Thyroid gland (tissue), 4 donors: ENCODE data around the gene GALK1. TPM values are rescaled to one million over a fixed set of nuclear protein-coding genes. Genes with fewer than 3 reads are reported as not detected.
A peak's percentile ranks its signal among the peaks of the same experiment; 100 is the strongest.

ENCODE experiments used
- DNase-seq, 2 donors: peaks; one replicate each; pipeline ENCODE4 v3.0.0-alpha.2; 2019
- H3K27ac ChIP-seq, 3 donors: fragments of 200-600 bp; sonication (generic); 1 replicate in 2 of 3; 2 replicates in 1 of 3; pipeline ENCODE4 v1.5.1; 2016 to 2019; ENCODE audit warnings: mild to moderate bottlenecking in 1 of 3, moderate library complexity in 1 of 3
- H3K27me3 ChIP-seq: fragments of 200-600 bp; sonication (generic); one replicate; pipeline ENCODE4 v1.5.1; 2019
- H3K36me3 ChIP-seq, 2 donors: fragments of 200-600 bp; sonication (generic); one replicate each; pipeline ENCODE4 v1.5.1; 2016 to 2019
- H3K4me1 ChIP-seq, 2 donors: fragments of 200-600 bp; sonication (generic); one replicate each; pipeline ENCODE4 v1.5.1; 2017 to 2019
- H3K4me3 ChIP-seq, 3 donors: fragments of 200-600 bp; sonication (generic); replicated peaks in 1 of 3; 1 replicate in 2 of 3; 2 replicates in 1 of 3; pipeline ENCODE4 v1.5.1; 2016; ENCODE audit warnings: mild to moderate bottlenecking in 1 of 3
- H3K9me3 ChIP-seq: fragments of 200-600 bp; sonication (generic); one replicate; pipeline ENCODE4 v1.5.1; 2017
- POLR2A ChIP-seq, 2 donors: fragments of 450-650 bp; IDR thresholded peaks; one replicate each; pipeline ENCODE4 v1.6.1; 2017; ENCODE audit warnings: antibody characterized with exemption in 2 of 2, mild to moderate bottlenecking in 2 of 2, moderate library complexity in 1 of 2
- WGBS, 2 donors: methylation state at CpG; one replicate each; pipeline ENCODE4 v1.1.5; 2017; 5-methylcytosine and 5-hydroxymethylcytosine counted together
- intact Hi-C: fragments of 100-400 bp; cut with DNase I; formaldehyde crosslinking; loops from one replicate; pipeline ENCODE4 v1.15.1; 2023
- total RNA-seq, 4 donors: library from RNA; depleted of rRNA; stranded (reverse); fragments of >200 nt; gene quantifications; one replicate each; pipeline ENCODE4 v1.2.3, GENCODE V29; 2016
- TF ChIP-seq, protein P1 (sequence below), 6 experiments: fragments of 200-600 bp in 3 of 6; fragments of 450-650 bp in 3 of 6; sonication (generic) in 3 of 6; IDR thresholded peaks; one replicate each; pipeline ENCODE4 v1.5.1; 2016 to 2019; ENCODE audit warnings: antibody characterized with exemption in 6 of 6, mild to moderate bottlenecking in 2 of 6, inconsistent platforms in 1 of 6, moderate library complexity in 1 of 6

Gene GALK1
- total RNA-seq, 4 donors from 2014 or later: 15.4 to 28.5 (median 24.9) TPM

DNA sequence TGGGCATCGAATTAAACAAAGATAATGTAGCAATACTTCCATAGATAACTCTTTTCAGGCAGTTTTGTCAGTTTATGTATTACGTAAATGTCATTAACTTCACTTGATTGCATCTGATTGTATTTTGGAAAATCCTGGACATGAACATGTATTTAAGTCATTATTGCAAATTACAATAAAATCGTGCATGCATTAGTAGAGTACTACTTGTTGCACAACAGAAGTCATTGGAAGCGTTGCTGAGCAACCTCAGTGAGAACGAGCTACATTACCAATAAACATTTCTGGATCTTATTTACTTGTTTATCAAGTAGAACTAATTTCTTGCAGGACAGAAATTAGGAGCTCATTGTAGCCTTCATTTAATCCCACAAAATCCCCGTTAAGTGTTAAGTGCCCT lies 26.3 kb upstream of the GALK1 start:
- Histone ChIP-seq H3K4me1 (peaks cover 5 to 9% of the 10 kb centered on the region in 2 donors), H3K9me3 (no peaks in the 10 kb centered on the region), H3K4me3 (no peak overlapping the region), H3K27me3 (no peaks in the 10 kb centered on the region), H3K36me3 (no peaks in the 10 kb centered on the region), H3K27ac (no peak overlapping the region)
- no peak for TF ChIP-seq POLR2A (IDR thresholded peaks at IDR 0.05)
- TF ChIP-seq, protein P1, sequence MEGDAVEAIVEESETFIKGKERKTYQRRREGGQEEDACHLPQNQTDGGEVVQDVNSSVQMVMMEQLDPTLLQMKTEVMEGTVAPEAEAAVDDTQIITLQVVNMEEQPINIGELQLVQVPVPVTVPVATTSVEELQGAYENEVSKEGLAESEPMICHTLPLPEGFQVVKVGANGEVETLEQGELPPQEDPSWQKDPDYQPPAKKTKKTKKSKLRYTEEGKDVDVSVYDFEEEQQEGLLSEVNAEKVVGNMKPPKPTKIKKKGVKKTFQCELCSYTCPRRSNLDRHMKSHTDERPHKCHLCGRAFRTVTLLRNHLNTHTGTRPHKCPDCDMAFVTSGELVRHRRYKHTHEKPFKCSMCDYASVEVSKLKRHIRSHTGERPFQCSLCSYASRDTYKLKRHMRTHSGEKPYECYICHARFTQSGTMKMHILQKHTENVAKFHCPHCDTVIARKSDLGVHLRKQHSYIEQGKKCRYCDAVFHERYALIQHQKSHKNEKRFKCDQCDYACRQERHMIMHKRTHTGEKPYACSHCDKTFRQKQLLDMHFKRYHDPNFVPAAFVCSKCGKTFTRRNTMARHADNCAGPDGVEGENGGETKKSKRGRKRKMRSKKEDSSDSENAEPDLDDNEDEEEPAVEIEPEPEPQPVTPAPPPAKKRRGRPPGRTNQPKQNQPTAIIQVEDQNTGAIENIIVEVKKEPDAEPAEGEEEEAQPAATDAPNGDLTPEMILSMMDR (IDR thresholded peaks at IDR 0.05): no peak
- 92 to 93% methylated on average over 6 of the region's 6 CpGs for WGBS, 2 donors
- intact Hi-C loops: no loop called here
- no peak for DNase-seq

DNA sequence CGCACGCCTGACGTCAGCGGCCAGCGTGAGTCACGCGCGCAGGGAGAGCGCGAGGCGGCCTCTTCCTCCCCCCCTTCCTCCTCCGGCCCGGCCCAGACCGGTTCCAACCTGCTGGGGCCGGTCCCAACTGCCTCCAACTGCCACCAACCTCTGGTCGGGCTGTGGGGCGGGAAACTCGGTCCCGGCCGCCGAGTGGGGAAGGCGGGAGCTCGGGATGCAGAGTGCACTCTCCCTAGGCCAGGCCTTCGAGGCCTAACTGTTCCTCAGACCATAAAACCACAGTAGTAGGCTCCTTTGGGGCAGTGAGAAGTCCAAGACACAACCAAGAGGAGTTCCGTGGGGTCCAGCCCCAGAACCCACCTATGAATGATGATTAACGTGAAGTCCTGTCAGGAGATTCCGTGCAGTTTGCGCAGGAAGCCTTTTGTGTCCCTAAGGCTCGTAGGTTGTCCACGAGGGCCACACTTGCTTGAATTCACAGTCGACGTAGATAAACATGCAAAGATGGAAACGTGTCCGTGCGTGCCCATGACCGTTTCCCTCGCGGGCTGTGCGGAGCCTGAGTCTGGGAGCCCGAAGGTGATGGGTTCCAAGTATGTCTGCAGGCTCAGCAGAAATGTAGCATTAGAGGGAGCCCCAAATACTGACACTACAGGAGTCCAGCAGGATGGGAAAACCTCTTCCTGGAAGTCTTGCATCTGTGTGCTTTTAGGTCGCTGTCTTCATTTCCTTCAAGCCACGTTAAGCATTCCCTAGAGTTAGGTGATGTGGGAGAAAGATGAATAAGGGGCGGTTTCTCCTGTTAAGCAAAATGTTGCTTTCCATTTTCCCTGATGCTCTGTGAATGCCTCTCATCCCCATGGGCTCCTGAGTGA lies 20.3 kb upstream of the GALK1 start:
- Histone ChIP-seq H3K9me3 (no peaks in the 10 kb centered on the region), H3K27me3 (no peaks in the 10 kb centered on the region), H3K36me3 (no peaks in the 10 kb centered on the region), H3K4me1 (peaks cover 22 to 34% of the 10 kb centered on the region in 2 donors), H3K27ac (peak overlapping the region; percentile 98 to 100 (median 100)), H3K4me3 (peak overlapping the region; percentile 0 to 51 (median 30))
- intact Hi-C loops: no loop called here
- WGBS, 2 donors: 23 to 44% methylated on average over 14 to 18 of the region's 43 CpGs
- peak; percentile 87 to 91 for DNase-seq
- TF ChIP-seq, protein P1 (IDR thresholded peaks at IDR 0.05): no peak
- TF ChIP-seq POLR2A (IDR thresholded peaks at IDR 0.05): peak in 1 of 2 donors; percentile 43

DNA sequence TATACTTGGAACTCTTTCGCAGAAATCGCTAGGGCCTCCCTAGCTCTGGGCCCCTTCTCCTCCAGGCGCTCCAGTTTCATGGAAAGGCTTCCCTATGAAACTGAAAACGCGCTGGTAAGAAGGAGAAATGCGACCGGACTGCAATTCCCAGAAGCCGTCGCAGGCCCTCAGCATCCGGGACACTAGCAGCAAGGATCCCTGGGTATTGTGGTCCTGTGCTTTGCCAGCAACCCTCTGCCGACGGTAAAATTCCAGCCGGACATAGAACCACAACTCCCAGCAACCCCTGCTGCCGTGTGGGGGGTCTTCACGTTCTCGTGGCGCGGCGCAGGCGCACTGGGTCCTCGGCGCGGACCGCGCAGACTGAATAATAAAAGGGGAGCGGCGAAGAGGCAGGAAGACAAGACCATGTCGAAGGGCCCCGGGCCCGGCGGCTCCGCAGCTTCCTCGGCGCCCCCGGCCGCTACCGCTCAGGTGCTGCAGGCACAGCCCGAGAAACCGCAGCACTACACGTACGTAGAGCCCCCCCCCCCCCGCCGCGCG lies 19.6 kb upstream of the GALK1 start, which contains the start of gene UNK:
Gene UNK, plus strand, starts transcription at position 334 of the 543 bp plus-strand sequence. Its CDS starts 75 bp downstream, at position 409.
- H3K9me3 ChIP-seq: no peaks in the 10 kb centered on the region
- TF ChIP-seq POLR2A (IDR thresholded peaks at IDR 0.05): peak; percentile 40 to 83
- TF ChIP-seq, protein P1 (IDR thresholded peaks at IDR 0.05): peak in 2 of 6 experiments; percentile 18 to 26
- peak; percentile 98 for DNase-seq
- peak within 1 kb of the TSS; percentile 98 to 100 (median 100) for H3K27ac ChIP-seq
- H3K36me3 ChIP-seq: no peaks in the 10 kb centered on the region
- 1% methylated on average over 20 to 24 of the region's 45 CpGs for WGBS, 2 donors
- peak within 1 kb of the TSS; percentile 0 to 51 (median 30) for H3K4me3 ChIP-seq
- intact Hi-C loops: no loop called here
- H3K27me3 ChIP-seq: no peaks in the 10 kb centered on the region
- H3K4me1 ChIP-seq: peaks cover 22 to 38% of the 10 kb centered on the region in 2 donors

DNA sequence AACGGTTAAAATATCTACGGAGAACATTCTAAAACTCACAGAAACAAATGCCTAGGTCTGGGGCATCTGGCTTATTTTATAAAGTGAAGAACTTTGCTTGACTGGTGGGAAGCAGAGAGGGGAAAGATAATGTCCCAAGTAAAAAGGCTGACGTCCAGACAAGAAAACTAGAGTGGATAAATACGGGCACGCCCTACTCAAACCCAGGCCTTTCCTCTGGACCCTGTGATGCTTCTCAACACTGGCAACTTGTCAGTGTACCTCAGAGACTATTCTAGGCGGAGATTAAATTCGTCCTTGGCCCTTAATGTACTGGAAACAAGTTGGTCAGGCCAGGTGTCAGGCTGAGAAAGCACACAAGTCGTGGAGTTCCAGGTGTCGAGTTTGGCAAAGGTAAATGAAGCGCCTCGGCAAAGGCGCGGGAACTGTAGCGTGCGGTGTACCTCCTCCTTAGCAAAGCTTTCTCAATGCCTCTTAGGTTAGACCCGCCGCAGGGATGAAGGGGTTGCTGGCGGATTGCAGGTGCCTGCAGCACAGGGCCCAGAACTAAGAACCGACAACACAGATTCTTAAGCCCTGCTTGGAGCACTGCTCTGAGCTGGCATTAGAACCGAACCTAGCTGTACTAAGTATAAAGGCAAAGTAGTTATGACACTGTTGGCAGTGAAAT lies 18.9 kb upstream of the GALK1 start:
- Histone ChIP-seq H3K4me3 (peak overlapping the region in 2 of 3 donors; percentile 5 to 51), H3K36me3 (peaks cover 1 to 5% of the 10 kb centered on the region in 2 donors), H3K27me3 (no peaks in the 10 kb centered on the region), H3K9me3 (no peaks in the 10 kb centered on the region), H3K4me1 (peaks cover 22 to 38% of the 10 kb centered on the region in 2 donors), H3K27ac (peak overlapping the region; percentile 98 to 100 (median 100))
- intact Hi-C loops: no loop called here
- DNase-seq: peak in 1 of 2 donors; percentile 34
- TF ChIP-seq, protein P1 (IDR thresholded peaks at IDR 0.05): no peak
- no peak for TF ChIP-seq POLR2A (IDR thresholded peaks at IDR 0.05)
- WGBS, 2 donors: 60 to 63% methylated on average over 16 to 20 of the region's 20 CpGs
